ENCODE measurements around the gene TSACC. TPM values are rescaled to one million over a fixed set of nuclear protein-coding genes. Genes with fewer than 3 reads are reported as not detected.

The TSACC gene
- total and polyA plus RNA-seq, 4 donors = 0.28 to 2.7 (median 0.60) TPM; not detected in 1

DNA sequence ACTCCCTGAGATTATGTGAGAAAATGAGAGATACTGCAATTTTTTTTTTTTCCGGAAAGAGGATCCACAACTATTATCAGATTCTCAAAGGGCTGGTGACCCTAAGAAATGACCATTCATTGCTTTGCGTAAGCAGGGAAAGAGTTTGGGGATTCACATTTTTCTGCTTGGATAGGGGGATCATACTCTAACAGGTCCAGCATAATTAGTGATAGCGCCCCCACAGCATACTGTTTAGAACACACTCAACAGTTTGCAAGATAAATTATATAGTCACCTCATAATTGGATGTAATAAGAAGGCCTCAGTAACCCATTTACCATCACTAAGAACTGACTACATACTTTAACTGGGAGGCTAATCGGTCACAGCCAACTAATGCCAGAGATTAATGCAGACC, 2.1 kb upstream of the TSACC start:
- H3K9me3 ChIP-seq (ENCODE audit: control insufficient read depth in 4 of 4, low read length in 3 of 4) = no peaks in the 10 kb centered on the region
- H3K27ac ChIP-seq (ENCODE audit: low read depth in 1 of 2, low read length in 2 of 2) = no peak overlapping the region
- no peak for DNase-seq (ENCODE audit: low spot score)
- peaks cover 8 to 37% (median 28%) of the 10 kb centered on the region in 4 donors for H3K36me3 ChIP-seq (ENCODE audit: control insufficient read depth in 4 of 4, insufficient read depth in 3 of 4, low read depth in 1 of 4, low read length in 3 of 4)
- peak overlapping the region in 1 of 2 donors; percentile 85 for H3K9ac ChIP-seq (ENCODE audit: low read depth in 1 of 2, low read length in 2 of 2)
- H3K4me3 ChIP-seq (ENCODE audit: low read depth in 1 of 3, low read length in 3 of 3) = peak overlapping the region in 1 of 3 donors; percentile 71
- no peak for TF ChIP-seq TAF1 (conservative IDR thresholded peaks at IDR 0.05)
- no peak for TF ChIP-seq JUND (IDR thresholded peaks at IDR 0.05)
- TF ChIP-seq, protein P1, sequence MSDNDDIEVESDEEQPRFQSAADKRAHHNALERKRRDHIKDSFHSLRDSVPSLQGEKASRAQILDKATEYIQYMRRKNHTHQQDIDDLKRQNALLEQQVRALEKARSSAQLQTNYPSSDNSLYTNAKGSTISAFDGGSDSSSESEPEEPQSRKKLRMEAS (IDR thresholded peaks at IDR 0.05) = no peak
- TF ChIP-seq NR2F2 (IDR thresholded peaks at IDR 0.05) = no peak
- TF ChIP-seq, protein P2, sequence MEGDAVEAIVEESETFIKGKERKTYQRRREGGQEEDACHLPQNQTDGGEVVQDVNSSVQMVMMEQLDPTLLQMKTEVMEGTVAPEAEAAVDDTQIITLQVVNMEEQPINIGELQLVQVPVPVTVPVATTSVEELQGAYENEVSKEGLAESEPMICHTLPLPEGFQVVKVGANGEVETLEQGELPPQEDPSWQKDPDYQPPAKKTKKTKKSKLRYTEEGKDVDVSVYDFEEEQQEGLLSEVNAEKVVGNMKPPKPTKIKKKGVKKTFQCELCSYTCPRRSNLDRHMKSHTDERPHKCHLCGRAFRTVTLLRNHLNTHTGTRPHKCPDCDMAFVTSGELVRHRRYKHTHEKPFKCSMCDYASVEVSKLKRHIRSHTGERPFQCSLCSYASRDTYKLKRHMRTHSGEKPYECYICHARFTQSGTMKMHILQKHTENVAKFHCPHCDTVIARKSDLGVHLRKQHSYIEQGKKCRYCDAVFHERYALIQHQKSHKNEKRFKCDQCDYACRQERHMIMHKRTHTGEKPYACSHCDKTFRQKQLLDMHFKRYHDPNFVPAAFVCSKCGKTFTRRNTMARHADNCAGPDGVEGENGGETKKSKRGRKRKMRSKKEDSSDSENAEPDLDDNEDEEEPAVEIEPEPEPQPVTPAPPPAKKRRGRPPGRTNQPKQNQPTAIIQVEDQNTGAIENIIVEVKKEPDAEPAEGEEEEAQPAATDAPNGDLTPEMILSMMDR (IDR thresholded peaks at IDR 0.05; ENCODE audit: low read depth, low read length, missing input control) = no peak
- no peak for TF ChIP-seq SP1 (IDR thresholded peaks at IDR 0.05)
- no peak for TF ChIP-seq GABPA (IDR thresholded peaks at IDR 0.05 in 1 of 2, conservative IDR thresholded peaks at IDR 0.05 in 1 of 2)
- TF ChIP-seq, protein P3, sequence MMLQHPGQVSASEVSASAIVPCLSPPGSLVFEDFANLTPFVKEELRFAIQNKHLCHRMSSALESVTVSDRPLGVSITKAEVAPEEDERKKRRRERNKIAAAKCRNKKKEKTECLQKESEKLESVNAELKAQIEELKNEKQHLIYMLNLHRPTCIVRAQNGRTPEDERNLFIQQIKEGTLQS (IDR thresholded peaks at IDR 0.05) = no peak
- no peak for TF ChIP-seq FOXA2 (IDR thresholded peaks at IDR 0.05)
- 87% methylated on average over 4 of the region's 4 CpGs for WGBS
- H3K4me1 ChIP-seq (ENCODE audit: control insufficient read depth in 4 of 4, insufficient read depth in 4 of 4, low read length in 3 of 4) = peaks cover 0 to 17% (median 13%) of the 10 kb centered on the region in 4 donors
- no peaks in the 10 kb centered on the region for H3K27me3 ChIP-seq (ENCODE audit: control insufficient read depth in 4 of 4, insufficient read depth in 4 of 4, low read length in 3 of 4)

GRCh38 chr1:156337052-156337887, 1.1 kb upstream of the TSACC start:
- WGBS = 37% methylated on average over 34 of the region's 34 CpGs
- no peaks in the 10 kb centered on the region for H3K9me3 ChIP-seq (ENCODE audit: control insufficient read depth in 4 of 4, low read length in 3 of 4)
- H3K9ac ChIP-seq (ENCODE audit: low read depth in 1 of 2, low read length in 2 of 2) = peak overlapping the region; percentile 90 to 99
- H3K36me3 ChIP-seq (ENCODE audit: control insufficient read depth in 4 of 4, insufficient read depth in 3 of 4, low read depth in 1 of 4, low read length in 3 of 4) = peaks cover 1 to 28% (median 23%) of the 10 kb centered on the region in 4 donors
- DNase-seq (ENCODE audit: low spot score) = no peak
- H3K27ac ChIP-seq (ENCODE audit: low read depth in 1 of 2, low read length in 2 of 2) = peak overlapping the region; percentile 80 to 87
- TF ChIP-seq HNF4G (IDR thresholded peaks at IDR 0.05) (no peak), HNF4A (conservative IDR thresholded peaks at IDR 0.05) (no peak), NR2F2 (IDR thresholded peaks at IDR 0.05) (no peak), JUND (IDR thresholded peaks at IDR 0.05) (no peak), EGR1 (IDR thresholded peaks at IDR 0.05; ENCODE audit: low read depth in 2 of 2) (no peak), FOXA2 (IDR thresholded peaks at IDR 0.05) (no peak), REST (IDR thresholded peaks at IDR 0.05) (no peak), RAD21 (IDR thresholded peaks at IDR 0.05) (no peak), TAF1 (conservative IDR thresholded peaks at IDR 0.05) (no peak), RXRA (IDR thresholded peaks at IDR 0.05) (no peak), FOXA1 (IDR thresholded peaks at IDR 0.05) (no peak), YY1 (IDR thresholded peaks at IDR 0.05) (no peak), SP1 (IDR thresholded peaks at IDR 0.05) (no peak), GABPA (IDR thresholded peaks at IDR 0.05 in 1 of 2, conservative IDR thresholded peaks at IDR 0.05 in 1 of 2) (no peak)
- TF ChIP-seq, protein P3 (IDR thresholded peaks at IDR 0.05) = no peak
- TF ChIP-seq, protein P1 (IDR thresholded peaks at IDR 0.05) = no peak
- TF ChIP-seq, protein P2 (IDR thresholded peaks at IDR 0.05; ENCODE audit: low read depth, low read length, missing input control) = no peak
- TF ChIP-seq, protein P4, sequence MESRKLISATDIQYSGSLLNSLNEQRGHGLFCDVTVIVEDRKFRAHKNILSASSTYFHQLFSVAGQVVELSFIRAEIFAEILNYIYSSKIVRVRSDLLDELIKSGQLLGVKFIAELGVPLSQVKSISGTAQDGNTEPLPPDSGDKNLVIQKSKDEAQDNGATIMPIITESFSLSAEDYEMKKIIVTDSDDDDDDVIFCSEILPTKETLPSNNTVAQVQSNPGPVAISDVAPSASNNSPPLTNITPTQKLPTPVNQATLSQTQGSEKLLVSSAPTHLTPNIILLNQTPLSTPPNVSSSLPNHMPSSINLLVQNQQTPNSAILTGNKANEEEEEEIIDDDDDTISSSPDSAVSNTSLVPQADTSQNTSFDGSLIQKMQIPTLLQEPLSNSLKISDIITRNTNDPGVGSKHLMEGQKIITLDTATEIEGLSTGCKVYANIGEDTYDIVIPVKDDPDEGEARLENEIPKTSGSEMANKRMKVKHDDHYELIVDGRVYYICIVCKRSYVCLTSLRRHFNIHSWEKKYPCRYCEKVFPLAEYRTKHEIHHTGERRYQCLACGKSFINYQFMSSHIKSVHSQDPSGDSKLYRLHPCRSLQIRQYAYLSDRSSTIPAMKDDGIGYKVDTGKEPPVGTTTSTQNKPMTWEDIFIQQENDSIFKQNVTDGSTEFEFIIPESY (IDR thresholded peaks at IDR 0.05) = no peak
- H3K4me3 ChIP-seq (ENCODE audit: low read depth in 1 of 3, low read length in 3 of 3) = peak overlapping the region; percentile 71 to 100 (median 85)
- H3K4me1 ChIP-seq (ENCODE audit: control insufficient read depth in 4 of 4, insufficient read depth in 4 of 4, low read length in 3 of 4) = peaks cover 0 to 17% (median 13%) of the 10 kb centered on the region in 4 donors
- H3K27me3 ChIP-seq (ENCODE audit: control insufficient read depth in 4 of 4, insufficient read depth in 4 of 4, low read length in 3 of 4) = no peaks in the 10 kb centered on the region
